Pancreas (tissue), 10 donors: ENCODE results near the gene ARF1. TPM values are rescaled to one million over a fixed set of nuclear protein-coding genes. Genes with fewer than 3 reads are reported as not detected.

Experiments
- ATAC-seq, 4 donors: fragments of 200-7000 bp; cut with Tn5 transposase; one replicate each; pipeline versions ENCODE4 v1.8.0 to v1.9.1; 2020; ENCODE audit warnings: mild to moderate bottlenecking in 4 of 4, moderate library complexity in 4 of 4
- DNase-seq, 6 donors: peaks; one replicate each; pipeline ENCODE4 v3.0.0-alpha.2; 2020
- FAIRE-seq: peaks from 2 replicates; lab custom pipeline; 2012; peaks lifted over from hg19 to GRCh38; lab: Jason Lieb, UNC
- H3K27ac ChIP-seq, 4 donors: fragments of 200-600 bp; sonication (generic); 1 replicate in 3 of 4; 2 replicates in 1 of 4; pipeline versions ENCODE4 v1.5.0 to v1.8.0; 2020
- H3K27me3 ChIP-seq, 4 donors: fragments of 200-600 bp; one replicate each; pipeline ENCODE4 v1.8.0; 2021
- H3K36me3 ChIP-seq, 3 donors: fragments of 200-600 bp; sonication (generic) in 1 of 3; one replicate each; pipeline versions ENCODE4 v1.5.0 to v1.8.0; 2020 to 2021
- H3K4me1 ChIP-seq, 3 donors: fragments of 200-600 bp; one replicate each; pipeline ENCODE4 v1.8.0; 2021
- H3K4me3 ChIP-seq, 4 donors: fragments of 200-600 bp; sonication (generic) in 2 of 4; one replicate each; pipeline versions ENCODE4 v1.5.0 to v1.8.0; 2020 to 2021
- H3K9me3 ChIP-seq, 4 donors: fragments of 200-600 bp; one replicate each; pipeline ENCODE4 v1.8.0; 2021
- CTCF ChIP-seq, 4 donors: fragments of 200-600 bp; sonication (generic) in 3 of 4; IDR thresholded peaks; one replicate each; pipeline versions ENCODE4 v1.5.0 to v1.8.0; 2021; ENCODE audit warnings: antibody characterized with exemption in 4 of 4
- WGBS, 2 donors: extraction: QIAGEN DNeasy Blood & Tissue Kit; methylation state at CpG; one replicate each; pipeline ENCODE4 v1.1.7; 2013; 5-methylcytosine and 5-hydroxymethylcytosine counted together
- intact Hi-C, 3 donors: fragments of 100-400 bp; cut with DNase I; formaldehyde crosslinking; loops; one replicate each; pipeline versions ENCODE4 v1.11.1 to v1.14.2; 2022
- polyA plus RNA-seq, 2 donors: library from polyadenylated mRNA; stranded (reverse); fragments of 200-250 nt; gene quantifications; one replicate each; pipeline ENCODE4 v1.2.3, GENCODE V29; 2013
- total RNA-seq, 6 donors: library from RNA; stranded (reverse); fragmentation: NEBNext Ultra II Directional in 4 of 6; extraction: Animal tissue kit (Norgen Biotek cat#: 25700) in 4 of 6; gene quantifications; one replicate each; pipeline versions ENCODE4 v1.2.1 to v1.2.4, GENCODE V29; 2021 to 2023
- donor health status: healthy with polysubstance abuse.
- donor health status: DM: no; HTN: no; CAD: no; lungs with moderate emphysema.
- donor health status: DM: no; HTN: no; CAD: no.
- donor health status: control.
- donor health status: control.
- donor health status: Bipolar disorder and iron deficiency.
- donor health status: DM: yes; HTN: yes; CAD: no.
- donor health status: DM: no; HTN: no; CAD: no.
- donor health status: DM: no; HTN: no; CAD: no.
- donor health status: DM: yes; HTN: yes; CAD: no.

Gene ARF1
- total and polyA plus RNA-seq, 8 donors, result 160 to 251 (median 205) TPM

GRCh38 chr1:228088586-228089498, 6.3 kb downstream of the ARF1 start:
- Histone ChIP-seq H3K9me3 (no peaks in the 10 kb centered on the region), H3K36me3 (no peaks in the 10 kb centered on the region), H3K4me3 (peak overlapping the region in 1 of 4 donors; percentile 15), H3K27ac (peak overlapping the region in 1 of 4 donors; percentile 44), H3K27me3 (no peaks in the 10 kb centered on the region), H3K4me1 (peaks cover 69 to 83% (median 79%) of the 10 kb centered on the region in 3 donors)
- whole genome bisulfite sequencing, 2 donors, result 39 to 47% methylated on average over 21 of the region's 21 CpGs
- FAIRE-seq, result no peak
- no peak for TF ChIP-seq CTCF (IDR thresholded peaks at IDR 0.05)
- intact Hi-C loops, result no loop called here
- ATAC-seq, result no peak
- DNase-seq, result peak in 1 of 6 donors; percentile 51

GRCh38 chr1:228089519-228090380, 7.2 kb downstream of the ARF1 start:
- 32 to 39% methylated on average over 12 of the region's 12 CpGs for WGBS, 2 donors
- peak overlapping the region in 2 of 4 donors; percentile 8 to 20 for H3K4me3 ChIP-seq
- ATAC-seq, result peak; percentile 7 to 28 (median 8)

GRCh38 chr1:228090613-228091081, 8.1 kb downstream of the ARF1 start:
- TF ChIP-seq CTCF (IDR thresholded peaks at IDR 0.05), result no peak
- ATAC-seq (peak; percentile 20 to 45 (median 31)), FAIRE-seq (no peak), DNase-seq (peak in 1 of 6 donors; percentile 47)
- Histone ChIP-seq H3K4me3 (no peak overlapping the region), H3K36me3 (no peaks in the 10 kb centered on the region), H3K27ac (no peak overlapping the region), H3K4me1 (peaks cover 57 to 72% (median 64%) of the 10 kb centered on the region in 3 donors), H3K27me3 (no peaks in the 10 kb centered on the region), H3K9me3 (no peaks in the 10 kb centered on the region)
- intact Hi-C loops, result no loop called here
- WGBS, 2 donors, result 8 to 18% methylated on average over 2 of the region's 2 CpGs

More at GRCh38 chr1:228089519-228090380, 7.2 kb downstream of the ARF1 start:
- H3K9me3 ChIP-seq, result no peaks in the 10 kb centered on the region
- intact Hi-C loops, result no loop called here
- H3K27ac ChIP-seq, result peak overlapping the region in 1 of 4 donors; percentile 44
- H3K36me3 ChIP-seq, result no peaks in the 10 kb centered on the region
- no peak for FAIRE-seq
- H3K27me3 ChIP-seq, result no peaks in the 10 kb centered on the region
- H3K4me1 ChIP-seq, result peaks cover 64 to 76% (median 73%) of the 10 kb centered on the region in 3 donors
- DNase-seq, result peak in 3 of 6 donors; percentile 32 to 66 (median 46)
- TF ChIP-seq CTCF (IDR thresholded peaks at IDR 0.05), result no peak

- Histone ChIP-seq H3K4me1 (peaks cover 52 to 70% (median 60%) of the 10 kb centered on the region in 3 donors), H3K36me3 (no peaks in the 10 kb centered on the region), H3K4me3 (no peak overlapping the region), H3K9me3 (no peaks in the 10 kb centered on the region), H3K27me3 (no peaks in the 10 kb centered on the region), H3K27ac (no peak overlapping the region)
- 27 to 33% methylated on average over 4 of the region's 4 CpGs for WGBS, 2 donors
- TF ChIP-seq CTCF (IDR thresholded peaks at IDR 0.05), result no peak
- DNase-seq, result no peak
- no peak for ATAC-seq
- intact Hi-C loops, result no loop called here
- FAIRE-seq, result no peak
Measured at GRCh38 chr1:228091084-228091483, 8.6 kb downstream of the ARF1 start.
